Measurements from ENCODE around the gene NXN.
"Not testable (repeated sequence)": the region's sequence is repeated elsewhere in the genome, so short reads cannot be mapped to it uniquely, and the experiment has no call there.

Gene NXN

DNA sequence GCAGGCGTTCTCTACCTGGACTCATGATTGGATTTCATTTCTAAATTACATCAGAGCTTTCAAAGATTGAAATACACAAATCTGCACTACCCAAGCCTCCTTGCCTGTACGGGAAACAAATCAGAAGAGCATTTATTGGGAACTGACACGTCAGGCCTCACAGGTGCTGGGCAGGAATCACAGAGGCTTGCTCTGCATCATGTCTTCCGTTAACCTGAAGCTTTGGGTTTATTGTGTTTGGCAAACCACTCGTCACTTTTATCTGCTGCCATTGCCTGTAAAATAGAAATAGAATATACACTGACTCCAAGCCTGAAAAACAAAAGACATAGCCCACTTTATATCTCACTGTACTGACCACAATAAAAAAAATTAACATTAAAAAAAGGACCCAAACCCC lies 219.6 kb downstream of the NXN start:
- TF ChIP-seq, protein P1, sequence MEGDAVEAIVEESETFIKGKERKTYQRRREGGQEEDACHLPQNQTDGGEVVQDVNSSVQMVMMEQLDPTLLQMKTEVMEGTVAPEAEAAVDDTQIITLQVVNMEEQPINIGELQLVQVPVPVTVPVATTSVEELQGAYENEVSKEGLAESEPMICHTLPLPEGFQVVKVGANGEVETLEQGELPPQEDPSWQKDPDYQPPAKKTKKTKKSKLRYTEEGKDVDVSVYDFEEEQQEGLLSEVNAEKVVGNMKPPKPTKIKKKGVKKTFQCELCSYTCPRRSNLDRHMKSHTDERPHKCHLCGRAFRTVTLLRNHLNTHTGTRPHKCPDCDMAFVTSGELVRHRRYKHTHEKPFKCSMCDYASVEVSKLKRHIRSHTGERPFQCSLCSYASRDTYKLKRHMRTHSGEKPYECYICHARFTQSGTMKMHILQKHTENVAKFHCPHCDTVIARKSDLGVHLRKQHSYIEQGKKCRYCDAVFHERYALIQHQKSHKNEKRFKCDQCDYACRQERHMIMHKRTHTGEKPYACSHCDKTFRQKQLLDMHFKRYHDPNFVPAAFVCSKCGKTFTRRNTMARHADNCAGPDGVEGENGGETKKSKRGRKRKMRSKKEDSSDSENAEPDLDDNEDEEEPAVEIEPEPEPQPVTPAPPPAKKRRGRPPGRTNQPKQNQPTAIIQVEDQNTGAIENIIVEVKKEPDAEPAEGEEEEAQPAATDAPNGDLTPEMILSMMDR (IDR thresholded peaks at IDR 0.05; ENCODE audit: insufficient read depth, low read length, missing control alignments), result no peak
- ChIA-PET CTCF (interaction anchor here (3.9 kb wide), 1 partner anchor 220 kb away, joined by 19 read pairs; the partner anchor contains the start of gene NXN), POLR2A (no interaction called here)

DNA sequence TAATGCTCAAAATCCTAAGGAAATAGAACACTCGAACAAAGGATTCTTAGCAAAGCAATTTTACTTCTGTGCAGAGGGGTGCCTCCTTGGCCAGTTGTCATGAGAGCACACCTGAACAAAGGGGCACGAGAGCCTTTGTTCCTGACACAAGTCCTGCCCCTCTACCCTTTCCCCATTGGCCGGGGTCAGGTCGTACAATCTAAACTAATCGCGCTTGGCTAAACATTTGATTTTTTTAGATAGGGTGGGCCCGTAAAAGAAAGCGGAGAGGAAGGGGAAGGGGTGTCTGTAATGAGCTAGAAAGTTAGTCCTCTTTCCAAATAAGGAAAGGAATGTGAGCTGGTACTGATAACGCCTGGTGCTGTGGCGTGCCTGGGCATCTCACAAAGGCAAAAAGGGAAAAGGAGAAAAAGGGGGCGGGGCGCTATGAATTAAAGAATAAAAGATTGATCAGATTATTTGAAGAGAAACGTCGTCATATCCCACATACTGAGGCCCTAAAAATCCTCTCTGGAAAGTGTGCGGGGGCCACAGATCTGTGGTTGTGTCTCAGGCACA lies 223.5 kb downstream of the NXN start:
- CTCF ChIA-PET, result interaction anchor here (1.3 to 6.7 kb wide), 3 partner anchors 11 to 225 kb away, joined by 7 to 53 read pairs (median 15); partner anchors contain the start of gene NXN
- DNase-seq (ENCODE audit: low read depth, low spot score); H3K4me3 ChIP-seq (ENCODE audit: low read depth, low read length); POLR2A ChIA-PET: not testable (repeated sequence)

More for the DNA sequence above, 219.6 kb downstream of the NXN start:
- DNase-seq (ENCODE audit: low read depth, low spot score), result no peak
- no peak overlapping the region for H3K4me3 ChIP-seq (ENCODE audit: low read depth, low read length)

DNA sequence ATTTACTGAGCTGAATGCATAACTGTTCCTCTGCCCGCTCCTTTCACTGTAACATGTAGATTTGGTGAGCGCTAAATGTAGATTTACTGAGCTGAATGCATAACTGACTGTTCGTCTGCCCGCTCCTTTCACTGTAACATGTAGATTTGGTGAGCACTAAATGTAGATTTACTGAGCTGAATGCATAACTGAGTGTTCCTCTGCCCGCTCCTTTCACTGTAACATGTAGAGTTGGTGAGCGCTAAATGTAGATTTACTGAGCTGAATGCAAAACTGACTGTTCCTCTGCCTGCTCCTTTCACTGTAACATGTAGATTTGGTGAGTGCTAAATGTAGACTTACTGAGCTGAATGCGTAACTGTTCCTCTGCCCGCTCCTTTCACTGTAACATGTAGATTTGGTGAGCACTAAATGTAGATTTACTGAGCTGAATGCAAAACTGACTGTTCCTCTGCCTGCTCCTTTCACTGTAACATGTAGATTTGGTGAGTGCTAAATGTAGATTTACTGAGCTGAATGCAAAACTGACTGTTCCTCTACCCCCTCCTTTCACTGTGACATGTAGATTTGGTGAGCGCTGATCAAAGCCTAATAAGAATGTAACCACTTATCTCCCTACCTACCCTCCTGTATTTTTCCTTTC lies 224.1 kb downstream of the NXN start:
- not testable (repeated sequence) for DNase-seq (ENCODE audit: low read depth, low spot score); H3K4me3 ChIP-seq (ENCODE audit: low read depth, low read length)
- ChIA-PET POLR2A (interaction anchor here (1.0 kb wide), 1 partner anchor 22 kb away, joined by 4 read pairs; no protein-coding TSS in a partner anchor), CTCF (interaction anchor here (0.6 to 6.7 kb wide), 10 partner anchors 11 to 369 kb away, joined by 3 to 53 read pairs (median 4); partner anchors contain the start of genes NXN and TIMM22)

DNA sequence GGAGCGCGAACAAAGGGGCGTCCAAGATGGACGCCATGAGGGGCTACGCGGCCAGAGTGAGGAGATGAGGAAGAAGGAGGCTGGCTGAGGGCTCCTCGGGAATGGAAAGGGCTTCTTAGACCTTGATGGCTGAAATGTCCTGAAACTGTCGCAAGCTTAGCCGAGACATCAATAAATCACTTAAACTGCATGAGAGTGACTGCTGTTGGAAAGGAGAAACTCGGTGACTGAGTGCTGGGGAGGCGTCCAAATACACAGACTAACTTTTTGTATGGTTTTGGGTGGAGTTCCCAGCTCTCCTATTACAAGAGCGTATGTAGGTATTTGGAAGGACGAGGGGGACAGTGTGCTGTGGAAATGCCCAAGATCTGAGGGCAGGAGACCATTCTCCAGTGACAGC lies 226.2 kb downstream of the NXN start:
- CTCF ChIA-PET, result interaction anchor here (0.7 to 6.7 kb wide), 16 partner anchors 8 to 341 kb away, joined by 3 to 53 read pairs (median 9); partner anchors contain the start of genes GLOD4, MRM3, NXN and TIMM22
- no peak for DNase-seq (ENCODE audit: low read depth, low spot score)
- no peak overlapping the region for H3K4me3 ChIP-seq (ENCODE audit: low read depth, low read length)
- POLR2A ChIA-PET, result no interaction called here
- TF ChIP-seq, protein P1 (IDR thresholded peaks at IDR 0.05; ENCODE audit: insufficient read depth, low read length, missing control alignments), result no peak

DNA sequence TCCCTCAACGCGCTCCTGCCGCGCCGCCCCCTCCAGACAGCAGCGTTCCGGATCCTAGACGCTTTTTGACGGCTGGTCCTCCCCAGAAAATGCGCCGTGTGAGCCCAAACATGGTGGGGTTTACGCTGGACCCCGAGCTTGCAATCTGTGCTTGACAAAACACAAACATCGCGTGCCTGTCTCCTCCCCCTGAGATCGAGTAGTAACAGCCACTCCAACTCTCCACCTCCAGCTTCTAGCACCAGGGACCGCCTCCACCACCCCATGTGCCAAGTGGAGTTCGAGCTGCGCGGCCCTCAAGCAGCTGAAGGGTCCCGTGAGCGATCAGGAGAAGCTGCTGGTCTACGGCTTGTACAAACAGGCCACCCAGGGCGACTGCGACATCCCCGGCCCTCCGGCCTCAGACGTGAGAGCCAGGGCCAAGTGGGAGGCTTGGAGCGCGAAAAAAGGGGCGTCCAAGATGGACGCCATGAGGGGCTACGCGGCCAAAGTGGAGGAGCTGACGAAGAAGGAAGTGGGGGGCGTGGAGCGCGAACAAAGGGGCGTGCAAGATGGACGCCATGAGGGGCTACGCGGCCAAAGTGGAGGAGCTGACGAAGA lies 226.9 kb downstream of the NXN start:
- CTCF ChIA-PET, result interaction anchor here (0.7 to 6.7 kb wide), 19 partner anchors 9 to 341 kb away, joined by 3 to 53 read pairs (median 5); partner anchors contain the start of genes GLOD4, MRM3, NXN and TIMM22
- no peak for DNase-seq (ENCODE audit: low read depth, low spot score)

DNA sequence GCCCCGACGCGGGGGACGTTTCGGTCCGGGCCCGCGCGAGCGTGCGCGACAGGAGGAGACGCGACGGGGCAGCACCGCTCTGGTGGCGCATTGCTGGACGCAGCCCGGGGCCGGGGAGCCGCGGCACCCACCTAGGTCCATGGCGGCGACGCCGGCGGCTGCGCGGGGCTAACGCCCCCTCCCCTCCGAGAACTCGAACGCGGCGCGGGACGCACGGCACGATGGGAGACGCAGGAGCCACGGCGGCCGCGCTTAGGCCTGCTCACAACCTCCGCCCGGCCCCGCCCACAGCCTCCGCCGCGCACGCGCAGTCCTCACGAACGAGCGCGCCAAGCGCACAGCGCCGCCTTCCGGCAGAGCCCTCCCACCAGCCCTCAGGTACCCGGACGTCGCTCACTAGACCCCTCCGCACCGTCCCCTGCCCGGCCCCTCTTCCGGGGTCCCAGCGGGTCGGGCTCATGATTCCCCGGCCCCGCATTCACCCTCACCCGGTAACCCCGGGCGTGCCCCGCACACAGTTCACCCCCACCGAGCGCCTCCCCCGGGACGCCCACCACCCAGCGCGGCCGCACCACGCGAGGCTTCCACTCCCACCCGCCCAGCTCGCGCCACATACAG lies 227.5 kb downstream of the NXN start, which contains the start of gene GEMIN4:
Gene GEMIN4 (minus strand): TSS at position 263 of the 618 bp plus-strand sequence. CDS start 122 bp downstream, at position 141.
- DNase-seq (ENCODE audit: low read depth, low spot score), result no peak
- CTCF ChIA-PET, result interaction anchor here (0.8 to 6.7 kb wide), 15 partner anchors 8 to 340 kb away, joined by 3 to 53 read pairs (median 9); partner anchors contain the start of genes GLOD4, MRM3, NXN and TIMM22
- POLR2A ChIA-PET, result no interaction called here
- peak within 1 kb of the TSS; percentile 72 for H3K4me3 ChIP-seq (ENCODE audit: low read depth, low read length)
- TF ChIP-seq, protein P1 (IDR thresholded peaks at IDR 0.05; ENCODE audit: insufficient read depth, low read length, missing control alignments), result peak; percentile 98

More for the DNA sequence above, 226.9 kb downstream of the NXN start:
- TF ChIP-seq, protein P1 (IDR thresholded peaks at IDR 0.05; ENCODE audit: insufficient read depth, low read length, missing control alignments), result no peak
- POLR2A ChIA-PET, result no interaction called here
- peak overlapping the region; percentile 72 for H3K4me3 ChIP-seq (ENCODE audit: low read depth, low read length)
